Adrenal gland (tissue), 5 donors: Measurements from ENCODE around the gene XPNPEP2.

Experiments used
- POLR2A ChIP-seq, 2 donors: fragments of 450-650 bp; IDR thresholded peaks; one replicate each; pipeline ENCODE4 v1.6.1; 2017; ENCODE audit warnings: antibody characterized with exemption in 2 of 2, mild to moderate bottlenecking in 2 of 2, moderate library complexity in 1 of 2
- TF ChIP-seq, protein P1 (sequence below), 6 experiments: fragments of 450-650 bp in 4 of 6; fragments of 200-600 bp in 2 of 6; sonication (generic) in 1 of 6; IDR thresholded peaks; 1 replicate in 5 of 6; 2 replicates in 1 of 6; pipeline versions ENCODE4 v1.5.1 to v1.8.0; 2016 to 2021; ENCODE audit warnings: antibody characterized with exemption in 6 of 6, mild to moderate bottlenecking in 2 of 6, moderate library complexity in 1 of 6
- donor health status: DM: no; HTN: no; CAD: no.

GRCh38 chrX:129689796-129690195 is 49.0 kb upstream of the XPNPEP2 start:
- TF ChIP-seq, protein P1, sequence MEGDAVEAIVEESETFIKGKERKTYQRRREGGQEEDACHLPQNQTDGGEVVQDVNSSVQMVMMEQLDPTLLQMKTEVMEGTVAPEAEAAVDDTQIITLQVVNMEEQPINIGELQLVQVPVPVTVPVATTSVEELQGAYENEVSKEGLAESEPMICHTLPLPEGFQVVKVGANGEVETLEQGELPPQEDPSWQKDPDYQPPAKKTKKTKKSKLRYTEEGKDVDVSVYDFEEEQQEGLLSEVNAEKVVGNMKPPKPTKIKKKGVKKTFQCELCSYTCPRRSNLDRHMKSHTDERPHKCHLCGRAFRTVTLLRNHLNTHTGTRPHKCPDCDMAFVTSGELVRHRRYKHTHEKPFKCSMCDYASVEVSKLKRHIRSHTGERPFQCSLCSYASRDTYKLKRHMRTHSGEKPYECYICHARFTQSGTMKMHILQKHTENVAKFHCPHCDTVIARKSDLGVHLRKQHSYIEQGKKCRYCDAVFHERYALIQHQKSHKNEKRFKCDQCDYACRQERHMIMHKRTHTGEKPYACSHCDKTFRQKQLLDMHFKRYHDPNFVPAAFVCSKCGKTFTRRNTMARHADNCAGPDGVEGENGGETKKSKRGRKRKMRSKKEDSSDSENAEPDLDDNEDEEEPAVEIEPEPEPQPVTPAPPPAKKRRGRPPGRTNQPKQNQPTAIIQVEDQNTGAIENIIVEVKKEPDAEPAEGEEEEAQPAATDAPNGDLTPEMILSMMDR (IDR thresholded peaks at IDR 0.05) = no peak
- TF ChIP-seq POLR2A (IDR thresholded peaks at IDR 0.05) = no peak
